HL-60 (cell line): Measurements from ENCODE around the gene NOXA1.
A peak's percentile ranks its signal among the peaks of the same experiment; 100 is the strongest.

ENCODE experiments used
- DNase-seq, 2 experiments: peaks; one replicate each; pipeline ENCODE4 v3.0.0-alpha.2; 2010 to 2020; ENCODE audit warnings: low read depth in 1 of 2, low spot score in 1 of 2
- H3K27ac ChIP-seq: fragments of 250-450 bp; sonication (Bioruptor Pico); replicated peaks from 2 replicates; pipeline ENCODE4 v1.5.1; 2020; ENCODE audit warnings: mild to moderate bottlenecking, moderate library complexity
- H3K27me3 ChIP-seq: fragments of 250-450 bp; sonication (Bioruptor Pico); 2 replicates; pipeline ENCODE4 v1.5.1; 2021; ENCODE audit warnings: mild to moderate bottlenecking, moderate library complexity; ENCODE audit not compliant: insufficient read depth, poor library complexity, severe bottlenecking
- H3K4me3 ChIP-seq: replicated peaks from 2 replicates; pipeline ENCODE4 v1.5.1; 2011; ENCODE audit warnings: mild to moderate bottlenecking, control low read depth, low read length; ENCODE audit not compliant: insufficient read depth
- CTCF ChIP-seq: IDR thresholded peaks from one replicate; pipeline ENCODE4 v1.5.1; 2011; ENCODE audit warnings: low read length, control low read depth, inconsistent platforms; ENCODE audit not compliant: insufficient read depth
- GABPA ChIP-seq: IDR thresholded peaks from 2 replicates; pipeline ENCODE4 v1.6.1; 2012; ENCODE audit warnings: low read depth
- POLR2AphosphoS5 ChIP-seq: IDR thresholded peaks from 2 replicates; pipeline ENCODE4 v1.6.1; 2012; ENCODE audit warnings: low read depth
- REST ChIP-seq: IDR thresholded peaks from 2 replicates; pipeline ENCODE4 v1.6.1; 2012; ENCODE audit warnings: low read depth; ENCODE audit not compliant: insufficient replicate concordance
- SPI1 ChIP-seq: IDR thresholded peaks from 2 replicates; pipeline ENCODE4 v1.6.1; 2012; ENCODE audit warnings: low read depth, mild to moderate bottlenecking, borderline replicate concordance

Gene NOXA1

GRCh38 chr9:137447722-137448601 lies 24.8 kb downstream of the NOXA1 start:
- Histone ChIP-seq H3K4me3 (no peak overlapping the region), H3K27ac (0 out of 2 replicates have a peak overlapping the region, but pooled peaks have one; percentile 16), H3K27me3 (no peaks in the 10 kb centered on the region)
- TF ChIP-seq GABPA (no peak), SPI1 (no peak), POLR2AphosphoS5 (no peak), CTCF (no peak), REST (no peak)
- DNase-seq: no peak

GRCh38 chr9:137448602-137448962 lies 25.4 kb downstream of the NOXA1 start:
- H3K27me3 ChIP-seq: no peaks in the 10 kb centered on the region
- no peak overlapping the region for H3K27ac ChIP-seq
- no peak for DNase-seq
- H3K4me3 ChIP-seq: no peak overlapping the region
- TF ChIP-seq CTCF (no peak), POLR2AphosphoS5 (no peak), REST (no peak), GABPA (no peak), SPI1 (no peak)

- H3K4me3 ChIP-seq: no peak overlapping the region
- H3K27me3 ChIP-seq: no peaks in the 10 kb centered on the region
- H3K27ac ChIP-seq: no peak overlapping the region
- no peak for DNase-seq
- TF ChIP-seq REST: no peak
- TF ChIP-seq GABPA: no peak
- no peak for TF ChIP-seq POLR2AphosphoS5
- no peak for TF ChIP-seq CTCF
- no peak for TF ChIP-seq SPI1
These were observed 26.1 kb downstream of the NOXA1 start for GRCh38 chr9:137449081-137449844.
